ENCODE measurements around the gene CHD6. TPM values are rescaled to one million over a fixed set of nuclear protein-coding genes. Genes with fewer than 3 reads are reported as not detected.

CHD6 gene
- total and polyA plus RNA-seq, 2 of the 13 experiments (the other 11 are each of a cell fraction or from before 2014, with no cell fraction given), result 14.4 to 52.0 TPM

DNA sequence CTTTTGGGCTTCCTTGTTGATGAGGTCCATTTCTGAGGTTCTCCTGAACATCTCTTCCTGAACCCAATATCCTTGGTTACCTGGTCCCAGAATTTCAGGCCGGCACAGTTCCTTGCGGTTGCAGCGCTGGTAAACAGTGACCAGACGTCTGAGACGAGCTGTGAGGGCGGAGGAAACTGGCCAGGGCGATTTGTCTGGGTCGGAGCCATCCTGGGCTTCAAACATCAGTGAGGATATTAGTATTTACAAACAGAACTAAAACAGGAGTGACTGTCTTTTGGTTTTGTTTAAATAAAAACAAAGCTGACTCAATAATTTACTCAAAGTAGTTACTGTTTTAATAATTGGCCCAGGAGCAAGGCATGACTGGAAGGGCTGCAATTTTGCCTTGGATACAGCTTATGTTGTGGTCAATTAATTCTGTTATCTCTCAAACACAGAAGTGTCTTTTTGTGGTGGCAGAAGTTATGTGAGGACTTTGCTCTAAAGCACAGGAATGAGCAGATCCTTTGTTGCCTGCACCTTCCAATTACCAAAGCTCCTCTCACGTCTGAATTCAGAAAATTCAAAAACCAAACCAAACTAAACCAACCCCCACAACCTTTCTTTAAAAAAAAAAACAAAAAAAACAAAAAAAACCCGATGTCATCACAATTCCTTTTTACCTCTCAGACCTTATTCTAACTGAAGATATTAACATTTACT, 192.8 kb downstream of the CHD6 start (continued):
- TF ChIP-seq, protein P1, sequence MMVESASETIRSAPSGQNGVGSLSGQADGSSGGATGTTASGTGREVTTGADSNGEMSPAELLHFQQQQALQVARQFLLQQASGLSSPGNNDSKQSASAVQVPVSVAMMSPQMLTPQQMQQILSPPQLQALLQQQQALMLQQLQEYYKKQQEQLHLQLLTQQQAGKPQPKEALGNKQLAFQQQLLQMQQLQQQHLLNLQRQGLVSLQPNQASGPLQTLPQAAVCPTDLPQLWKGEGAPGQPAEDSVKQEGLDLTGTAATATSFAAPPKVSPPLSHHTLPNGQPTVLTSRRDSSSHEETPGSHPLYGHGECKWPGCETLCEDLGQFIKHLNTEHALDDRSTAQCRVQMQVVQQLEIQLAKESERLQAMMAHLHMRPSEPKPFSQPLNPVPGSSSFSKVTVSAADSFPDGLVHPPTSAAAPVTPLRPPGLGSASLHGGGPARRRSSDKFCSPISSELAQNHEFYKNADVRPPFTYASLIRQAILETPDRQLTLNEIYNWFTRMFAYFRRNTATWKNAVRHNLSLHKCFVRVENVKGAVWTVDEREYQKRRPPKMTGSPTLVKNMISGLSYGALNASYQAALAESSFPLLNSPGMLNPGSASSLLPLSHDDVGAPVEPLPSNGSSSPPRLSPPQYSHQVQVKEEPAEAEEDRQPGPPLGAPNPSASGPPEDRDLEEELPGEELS (CRISPR knock-in tag; IDR thresholded peaks at IDR 0.05), result peak; percentile 71
- TF ChIP-seq RBM22 (optimal IDR thresholded peaks at IDR 0.05; ENCODE audit: low read length), result peak; percentile 80
- TF ChIP-seq, protein P2, sequence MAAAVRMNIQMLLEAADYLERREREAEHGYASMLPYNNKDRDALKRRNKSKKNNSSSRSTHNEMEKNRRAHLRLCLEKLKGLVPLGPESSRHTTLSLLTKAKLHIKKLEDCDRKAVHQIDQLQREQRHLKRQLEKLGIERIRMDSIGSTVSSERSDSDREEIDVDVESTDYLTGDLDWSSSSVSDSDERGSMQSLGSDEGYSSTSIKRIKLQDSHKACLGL (CRISPR knock-in tag; IDR thresholded peaks at IDR 0.05), result no peak
- peak; percentile 50; the same call in 1 of the 2 replicates for TF ChIP-seq RFXAP (CRISPR knock-in tag; IDR thresholded peaks at IDR 0.05; ENCODE audit: borderline replicate concordance)
- no peak for TF ChIP-seq ZNF572 (CRISPR knock-in tag; IDR thresholded peaks at IDR 0.05)
- no peak for TF ChIP-seq ZSCAN29 (CRISPR knock-in tag; conservative IDR thresholded peaks at IDR 0.05)
- TF ChIP-seq GFI1 (CRISPR knock-in tag; IDR thresholded peaks at IDR 0.05; ENCODE audit: borderline replicate concordance), result peak; percentile 30; the same call in 1 of the 2 replicates
- no peak for TF ChIP-seq REPIN1 (CRISPR knock-in tag; IDR thresholded peaks at IDR 0.05; ENCODE audit: borderline replicate concordance, low read depth)
- TF ChIP-seq, protein P3, sequence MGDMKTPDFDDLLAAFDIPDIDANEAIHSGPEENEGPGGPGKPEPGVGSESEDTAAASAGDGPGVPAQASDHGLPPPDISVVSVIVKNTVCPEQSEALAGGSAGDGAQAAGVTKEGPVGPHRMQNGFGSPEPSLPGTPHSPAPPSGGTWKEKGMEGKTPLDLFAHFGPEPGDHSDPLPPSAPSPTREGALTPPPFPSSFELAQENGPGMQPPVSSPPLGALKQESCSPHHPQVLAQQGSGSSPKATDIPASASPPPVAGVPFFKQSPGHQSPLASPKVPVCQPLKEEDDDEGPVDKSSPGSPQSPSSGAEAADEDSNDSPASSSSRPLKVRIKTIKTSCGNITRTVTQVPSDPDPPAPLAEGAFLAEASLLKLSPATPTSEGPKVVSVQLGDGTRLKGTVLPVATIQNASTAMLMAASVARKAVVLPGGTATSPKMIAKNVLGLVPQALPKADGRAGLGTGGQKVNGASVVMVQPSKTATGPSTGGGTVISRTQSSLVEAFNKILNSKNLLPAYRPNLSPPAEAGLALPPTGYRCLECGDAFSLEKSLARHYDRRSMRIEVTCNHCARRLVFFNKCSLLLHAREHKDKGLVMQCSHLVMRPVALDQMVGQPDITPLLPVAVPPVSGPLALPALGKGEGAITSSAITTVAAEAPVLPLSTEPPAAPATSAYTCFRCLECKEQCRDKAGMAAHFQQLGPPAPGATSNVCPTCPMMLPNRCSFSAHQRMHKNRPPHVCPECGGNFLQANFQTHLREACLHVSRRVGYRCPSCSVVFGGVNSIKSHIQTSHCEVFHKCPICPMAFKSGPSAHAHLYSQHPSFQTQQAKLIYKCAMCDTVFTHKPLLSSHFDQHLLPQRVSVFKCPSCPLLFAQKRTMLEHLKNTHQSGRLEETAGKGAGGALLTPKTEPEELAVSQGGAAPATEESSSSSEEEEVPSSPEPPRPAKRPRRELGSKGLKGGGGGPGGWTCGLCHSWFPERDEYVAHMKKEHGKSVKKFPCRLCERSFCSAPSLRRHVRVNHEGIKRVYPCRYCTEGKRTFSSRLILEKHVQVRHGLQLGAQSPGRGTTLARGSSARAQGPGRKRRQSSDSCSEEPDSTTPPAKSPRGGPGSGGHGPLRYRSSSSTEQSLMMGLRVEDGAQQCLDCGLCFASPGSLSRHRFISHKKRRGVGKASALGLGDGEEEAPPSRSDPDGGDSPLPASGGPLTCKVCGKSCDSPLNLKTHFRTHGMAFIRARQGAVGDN (CRISPR knock-in tag; IDR thresholded peaks at IDR 0.05), result peak; percentile 43
- peak; percentile 47; the same call in 1 of the 2 replicates for TF ChIP-seq NCOR1 (IDR thresholded peaks at IDR 0.05; ENCODE audit: borderline replicate concordance, low read length)
- no peak for TF ChIP-seq SP4 (CRISPR knock-in tag; IDR thresholded peaks at IDR 0.05)
- TF ChIP-seq ZNF709 (CRISPR knock-in tag; IDR thresholded peaks at IDR 0.05), result no peak
- TF ChIP-seq, protein P4, sequence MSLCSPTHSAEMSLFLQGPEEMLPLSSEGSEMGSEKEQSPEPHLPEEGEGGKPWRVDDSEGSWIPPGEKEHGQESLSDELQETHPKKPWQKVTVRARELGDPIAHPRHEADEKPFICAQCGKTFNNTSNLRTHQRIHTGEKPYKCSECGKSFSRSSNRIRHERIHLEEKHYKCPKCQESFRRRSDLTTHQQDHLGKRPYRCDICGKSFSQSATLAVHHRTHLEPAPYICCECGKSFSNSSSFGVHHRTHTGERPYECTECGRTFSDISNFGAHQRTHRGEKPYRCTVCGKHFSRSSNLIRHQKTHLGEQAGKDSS (CRISPR knock-in tag; IDR thresholded peaks at IDR 0.05; ENCODE audit: borderline replicate concordance, low read depth), result no peak
- 0 out of 2 replicates have a peak, but pooled peaks have one; percentile 27 for TF ChIP-seq DMAP1 (CRISPR knock-in tag; IDR thresholded peaks at IDR 0.05)
- TF ChIP-seq ZNF550 (CRISPR knock-in tag; IDR thresholded peaks at IDR 0.05; ENCODE audit: borderline replicate concordance), result 0 out of 2 replicates have a peak, but pooled peaks have one; percentile 36
- peak; percentile 88 for TF ChIP-seq ASH2L (IDR thresholded peaks at IDR 0.05; ENCODE audit: insufficient read length, low read depth, low read length)
- no peak for TF ChIP-seq FOXK2 (IDR thresholded peaks at IDR 0.05)
- no peak for TF ChIP-seq YY1 (IDR thresholded peaks at IDR 0.05; ENCODE audit: insufficient read depth, insufficient replicate concordance, low read depth, low read length)
- TF ChIP-seq ZNF274 (CRISPR knock-in tag; IDR thresholded peaks at IDR 0.05), result 0 out of 2 replicates have a peak, but pooled peaks have one; percentile 17
- no peak for TF ChIP-seq ZNF562 (CRISPR knock-in tag; IDR thresholded peaks at IDR 0.05; ENCODE audit: borderline replicate concordance)
- 0 out of 2 replicates have a peak, but pooled peaks have one; percentile 32 for TF ChIP-seq ARNT2 (CRISPR knock-in tag; IDR thresholded peaks at IDR 0.05; ENCODE audit: low read depth)
- TF ChIP-seq ZNF75D (CRISPR knock-in tag; IDR thresholded peaks at IDR 0.05; ENCODE audit: borderline replicate concordance), result no peak
- 0 out of 2 replicates have a peak, but pooled peaks have one; percentile 21 for TF ChIP-seq ELF1 (CRISPR knock-in tag; IDR thresholded peaks at IDR 0.05)

Data from HepG2 (cell line).